Activated CD4-positive, alpha-beta T cell treated with anti-CD3 and anti-CD28 coated beads, Interleukin-10, Interleukin-2, amounts not matched to agents 100 ng/mL and 50 ng/mL, durations not matched to agents 16 hours and 8 hours (primary cell): Measurements from ENCODE around the gene ZNF484.
"Not testable (repeated sequence)": the region's sequence is repeated elsewhere in the genome, so short reads cannot be mapped to it uniquely, and the experiment has no call there.

Experiments
- DNase-seq: peaks from one replicate; pipeline ENCODE4 v3.0.0-alpha.2; 2020

The ZNF484 gene

DNA sequence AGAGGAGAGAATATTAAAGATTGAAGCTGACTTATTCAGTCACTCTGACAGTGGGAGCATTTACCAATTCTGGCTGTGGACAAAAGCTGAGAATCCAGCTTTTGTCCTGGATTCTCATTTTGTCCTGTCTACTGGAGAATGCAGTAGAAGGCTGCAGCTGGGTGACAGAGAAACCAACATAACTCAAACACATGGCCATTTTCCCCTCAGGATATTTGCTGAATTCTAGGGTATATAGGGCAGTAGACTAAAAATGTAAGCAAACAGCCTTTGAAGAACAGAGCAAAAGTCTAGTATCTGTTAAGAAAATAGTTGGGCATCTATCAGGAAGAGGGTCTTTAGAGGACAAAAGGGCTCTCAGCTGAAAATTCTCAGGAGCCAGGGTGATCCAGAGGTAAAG is 20.6 kb downstream of the ZNF484 start:
- no peak for DNase-seq

DNA sequence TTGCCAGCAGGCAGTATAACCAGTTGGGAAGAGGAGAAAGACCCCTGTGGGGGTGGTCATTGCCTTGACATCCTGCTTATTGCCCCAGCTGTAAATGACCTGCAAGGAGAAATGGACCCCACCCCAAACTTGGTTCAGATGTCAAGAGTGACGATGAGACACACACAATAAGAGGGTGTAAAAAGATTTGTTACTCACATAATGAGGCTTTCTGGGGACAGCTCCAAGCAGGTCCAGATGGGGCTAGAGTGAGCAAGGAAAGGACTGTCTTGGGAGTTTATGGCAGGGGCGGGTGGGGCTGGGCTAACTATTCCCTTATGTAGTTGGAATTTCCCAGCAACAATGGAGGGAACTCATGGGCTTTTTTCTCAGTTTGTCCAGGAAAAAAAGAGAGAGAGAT is 24.1 kb downstream of the ZNF484 start:
- no peak for DNase-seq

DNA sequence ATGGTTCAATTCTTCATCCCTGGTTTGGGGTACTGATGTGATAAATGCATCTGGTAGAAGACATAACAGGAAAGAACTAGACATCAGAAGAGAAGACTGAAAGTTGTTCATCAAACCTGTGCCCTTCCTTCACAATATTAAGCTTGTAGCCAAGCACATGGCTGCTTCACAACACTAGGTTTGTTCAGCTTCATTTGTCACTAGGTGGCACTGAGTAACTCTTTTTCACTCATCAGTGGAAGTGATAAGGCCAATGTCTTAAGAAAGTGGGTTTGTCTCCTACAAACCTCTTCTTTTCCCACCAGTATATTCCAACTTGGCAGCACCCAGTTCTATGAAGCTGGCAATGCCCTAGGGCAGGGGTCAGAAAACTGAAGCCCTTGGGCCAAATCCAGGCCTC is 26.9 kb downstream of the ZNF484 start:
- DNase-seq: no peak

DNA sequence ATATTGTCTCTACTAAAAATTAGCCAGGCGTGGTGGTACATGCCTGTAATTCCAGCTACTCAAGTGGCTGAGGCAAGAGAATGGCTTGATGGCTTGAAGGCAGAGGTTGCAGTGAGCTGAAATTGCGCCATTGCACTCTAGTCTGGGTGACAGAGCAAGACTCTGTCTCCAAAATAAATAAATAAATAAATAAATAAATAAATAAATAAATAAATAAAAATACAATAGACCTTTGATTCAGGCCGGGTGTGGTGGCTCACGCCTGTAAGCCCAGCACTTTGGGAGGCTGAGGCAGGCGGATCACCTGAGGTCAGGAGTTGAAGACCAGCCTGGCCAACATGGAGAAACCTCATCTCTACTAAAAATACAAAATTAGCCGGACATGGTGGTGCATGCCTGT is 29.1 kb downstream of the ZNF484 start:
- DNase-seq: not testable (repeated sequence)

DNA sequence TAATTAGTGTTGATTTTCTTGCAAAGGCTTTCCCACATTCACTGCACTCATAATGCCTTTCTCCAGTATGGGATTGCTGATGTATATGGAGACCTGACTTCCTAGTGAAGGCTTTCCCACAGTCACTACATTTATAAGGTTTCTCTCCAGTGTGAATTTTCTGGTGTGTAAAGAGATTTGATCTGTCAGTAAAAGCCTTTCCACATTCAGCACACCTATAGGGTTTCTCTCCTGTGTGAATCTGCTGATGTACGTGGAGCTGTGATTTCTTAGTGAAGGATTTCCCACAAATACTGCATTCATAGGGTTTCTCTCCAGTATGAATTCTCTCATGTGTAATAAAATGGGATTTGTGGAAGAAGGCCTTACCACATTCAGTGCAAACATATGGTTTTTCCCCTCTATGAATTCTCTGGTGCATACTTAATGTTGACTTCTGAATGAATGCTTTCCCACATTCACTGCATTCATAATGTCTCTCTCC is 31.1 kb downstream of the ZNF484 start:
- no peak for DNase-seq

DNA sequence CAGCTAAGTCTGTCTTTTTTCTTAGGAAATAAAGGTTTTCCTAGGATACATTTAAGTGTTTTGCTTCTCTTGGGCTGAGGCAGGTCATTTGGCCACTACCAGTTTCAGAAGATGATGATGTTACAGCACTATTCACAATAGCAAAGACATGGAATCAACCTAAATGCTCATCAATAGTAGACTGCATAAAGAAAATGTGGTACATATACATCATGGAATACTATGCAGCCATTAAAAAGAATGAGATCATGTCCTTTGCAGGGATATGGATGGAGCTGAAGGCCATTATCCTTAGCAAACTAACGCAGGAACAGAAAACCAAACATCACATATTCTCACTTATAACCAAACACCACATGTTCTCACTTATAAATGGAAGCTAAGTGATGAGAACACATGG is 39.4 kb downstream of the ZNF484 start:
- DNase-seq: not testable (repeated sequence)

DNA sequence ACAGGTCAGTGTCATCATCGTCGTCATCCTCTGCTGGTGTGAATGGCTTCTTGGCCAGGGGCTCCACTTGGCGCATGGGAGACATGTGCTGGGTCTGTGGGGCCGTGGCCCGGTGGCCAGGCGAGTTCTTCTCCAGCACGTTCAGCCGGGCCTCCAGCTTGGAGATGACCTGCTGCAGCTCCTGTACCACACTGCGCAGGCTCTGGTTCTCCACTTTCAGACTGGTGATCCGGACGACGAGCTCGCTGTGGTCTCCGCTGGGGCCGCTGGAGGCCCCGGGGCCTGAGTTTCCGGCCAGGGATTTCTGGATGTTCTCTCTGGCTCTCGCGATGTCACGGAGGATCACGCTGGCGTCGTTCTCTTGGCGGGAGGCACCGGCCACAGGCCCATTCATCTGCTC is 40.6 kb downstream of the ZNF484 start:
- DNase-seq: no peak

DNA sequence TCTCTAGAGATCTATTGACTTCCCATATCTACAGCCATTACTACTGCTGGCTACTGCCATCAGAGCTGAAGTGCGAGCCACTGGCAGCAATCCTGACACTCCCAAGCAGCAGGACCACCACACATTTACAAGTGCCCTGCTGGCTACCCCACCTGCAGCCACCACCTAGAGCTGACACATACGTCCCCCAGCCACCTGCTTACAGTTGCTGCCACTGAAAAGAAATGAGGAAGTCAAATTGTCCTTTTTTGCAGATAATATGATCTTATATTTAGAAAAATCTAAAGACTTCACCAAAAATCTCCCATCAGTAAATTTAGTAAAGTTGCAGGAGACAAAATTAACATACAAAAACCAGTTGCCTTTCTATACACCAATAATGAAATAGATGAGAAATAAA is 48.4 kb downstream of the ZNF484 start:
- DNase-seq: no peak

DNA sequence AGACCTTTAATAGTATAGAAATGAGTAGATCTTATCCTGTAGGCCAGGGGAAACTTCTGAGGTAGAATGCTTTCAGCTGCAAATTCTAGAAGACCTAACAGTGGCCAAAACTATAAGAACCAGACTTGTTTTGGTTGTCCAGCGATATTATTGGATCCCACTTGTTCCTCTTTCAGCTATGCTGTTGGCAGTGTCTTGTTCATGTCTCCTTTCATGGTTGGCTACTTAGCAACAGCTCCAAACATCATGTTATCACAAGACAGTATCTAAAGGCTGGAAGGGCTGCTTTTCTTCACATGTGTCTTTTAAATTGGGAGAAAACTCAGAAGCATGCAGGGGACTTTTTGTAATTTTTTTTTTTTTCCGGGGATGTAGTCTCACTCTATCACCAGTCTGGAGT is 52.8 kb downstream of the ZNF484 start:
- DNase-seq: not testable (repeated sequence)

DNA sequence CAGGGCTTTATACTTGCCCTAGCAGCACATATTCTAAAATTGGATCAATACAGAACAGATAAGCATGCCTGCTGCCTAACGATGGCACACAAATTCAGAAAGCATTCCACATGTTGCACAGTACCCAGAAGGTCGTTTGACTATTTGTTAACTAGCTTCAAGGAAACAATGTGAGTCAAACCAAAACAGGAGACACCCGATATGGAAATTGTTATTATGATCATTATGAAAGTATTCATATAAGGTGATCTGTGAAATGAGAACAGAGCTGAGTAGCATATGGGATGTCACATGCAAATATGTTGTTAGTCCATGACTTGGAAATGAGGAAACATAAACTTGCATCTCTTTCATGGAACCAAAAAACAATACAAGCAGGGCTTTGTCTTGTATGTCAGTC is 56.9 kb downstream of the ZNF484 start:
- DNase-seq: peak; percentile 62

DNA sequence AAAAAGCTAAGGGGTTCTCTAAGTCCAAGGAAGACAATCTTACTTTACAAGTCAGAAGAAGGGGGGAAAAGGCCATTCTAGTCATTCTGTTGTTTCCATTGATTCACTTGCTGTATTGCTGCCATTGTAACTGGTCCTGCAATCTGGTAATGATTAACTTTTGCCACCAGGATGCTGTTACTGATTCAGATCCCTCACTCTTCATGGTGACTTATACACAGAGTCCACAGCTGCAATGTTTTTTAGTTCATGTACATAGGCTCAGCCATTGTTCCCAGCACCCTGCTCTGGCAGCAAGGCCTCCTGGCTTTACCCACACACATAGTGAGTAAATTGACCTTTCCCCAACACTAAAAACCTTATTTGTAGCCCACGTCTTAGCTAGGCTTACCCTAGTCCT is 57.9 kb downstream of the ZNF484 start:
- peak; percentile 10 for DNase-seq

DNA sequence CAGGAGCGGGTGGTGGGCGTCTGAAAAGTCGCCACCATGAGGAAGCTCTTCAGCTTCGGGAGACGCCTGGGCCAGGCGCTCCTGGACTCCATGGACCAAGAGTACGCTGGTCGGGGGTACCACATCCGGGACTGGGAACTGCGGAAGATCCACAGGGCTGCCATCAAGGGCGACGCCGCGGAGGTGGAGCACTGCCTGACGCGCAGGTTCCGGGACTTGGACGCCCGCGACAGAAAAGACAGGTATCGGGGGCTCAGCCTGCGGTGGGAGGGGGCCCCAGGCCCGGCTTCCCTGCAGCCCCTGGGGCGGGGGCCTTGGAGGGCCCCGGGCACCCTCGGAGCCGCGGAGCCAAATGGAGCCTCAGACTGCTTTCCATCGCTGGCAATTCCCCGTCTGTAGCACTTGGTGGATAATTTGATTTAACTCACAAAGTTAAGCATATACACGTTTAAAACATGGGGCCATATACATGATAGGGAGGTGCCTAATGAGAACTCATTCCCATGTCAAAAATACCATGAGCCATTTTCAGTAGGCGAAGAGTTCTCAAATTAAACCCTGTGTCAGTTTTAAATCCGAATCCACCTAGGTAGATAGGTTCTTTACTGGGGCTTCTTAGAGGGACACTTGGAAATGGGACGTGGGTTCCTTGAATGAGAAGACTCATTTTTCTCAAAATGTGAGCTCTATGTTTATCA is 68.1 kb downstream of the ZNF484 start:
- DNase-seq: not testable (repeated sequence)

DNA sequence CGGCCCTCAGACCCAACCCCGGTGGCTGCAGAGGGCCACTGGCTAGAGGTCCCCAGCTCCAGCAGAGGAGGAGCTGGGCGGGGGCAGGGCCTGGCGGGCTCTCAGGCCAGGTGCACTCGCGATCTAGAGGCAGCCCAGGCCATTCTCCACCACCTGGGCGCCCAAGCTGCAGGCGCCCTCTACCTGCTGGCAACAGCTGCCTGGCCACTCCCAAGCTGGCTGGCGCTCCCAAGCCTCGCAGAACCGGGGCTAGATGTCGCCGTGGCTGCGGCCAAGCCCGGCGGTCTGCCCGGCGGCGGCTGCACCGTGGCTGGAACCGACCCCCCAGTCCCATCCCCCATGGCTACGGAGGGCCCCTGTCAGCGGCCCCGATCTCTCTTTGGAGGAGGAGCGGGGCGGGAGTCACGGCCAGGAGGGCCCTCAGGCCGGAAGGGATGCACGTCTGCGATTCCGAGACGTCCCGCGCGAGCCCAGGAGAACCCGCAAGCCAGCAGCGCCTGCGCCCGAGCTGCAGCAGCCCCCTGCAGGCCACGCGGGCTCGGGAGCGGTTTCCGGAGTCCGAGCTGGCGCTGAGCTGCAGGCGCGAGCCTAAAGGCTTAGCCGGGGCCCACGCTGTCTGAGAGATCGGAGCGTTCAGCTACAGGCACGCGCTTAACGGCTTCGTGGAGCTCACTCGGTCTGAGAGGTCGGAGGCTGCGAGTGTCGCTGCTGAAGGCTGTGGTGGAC is 68.9 kb downstream of the ZNF484 start:
- DNase-seq: peak; percentile 52

DNA sequence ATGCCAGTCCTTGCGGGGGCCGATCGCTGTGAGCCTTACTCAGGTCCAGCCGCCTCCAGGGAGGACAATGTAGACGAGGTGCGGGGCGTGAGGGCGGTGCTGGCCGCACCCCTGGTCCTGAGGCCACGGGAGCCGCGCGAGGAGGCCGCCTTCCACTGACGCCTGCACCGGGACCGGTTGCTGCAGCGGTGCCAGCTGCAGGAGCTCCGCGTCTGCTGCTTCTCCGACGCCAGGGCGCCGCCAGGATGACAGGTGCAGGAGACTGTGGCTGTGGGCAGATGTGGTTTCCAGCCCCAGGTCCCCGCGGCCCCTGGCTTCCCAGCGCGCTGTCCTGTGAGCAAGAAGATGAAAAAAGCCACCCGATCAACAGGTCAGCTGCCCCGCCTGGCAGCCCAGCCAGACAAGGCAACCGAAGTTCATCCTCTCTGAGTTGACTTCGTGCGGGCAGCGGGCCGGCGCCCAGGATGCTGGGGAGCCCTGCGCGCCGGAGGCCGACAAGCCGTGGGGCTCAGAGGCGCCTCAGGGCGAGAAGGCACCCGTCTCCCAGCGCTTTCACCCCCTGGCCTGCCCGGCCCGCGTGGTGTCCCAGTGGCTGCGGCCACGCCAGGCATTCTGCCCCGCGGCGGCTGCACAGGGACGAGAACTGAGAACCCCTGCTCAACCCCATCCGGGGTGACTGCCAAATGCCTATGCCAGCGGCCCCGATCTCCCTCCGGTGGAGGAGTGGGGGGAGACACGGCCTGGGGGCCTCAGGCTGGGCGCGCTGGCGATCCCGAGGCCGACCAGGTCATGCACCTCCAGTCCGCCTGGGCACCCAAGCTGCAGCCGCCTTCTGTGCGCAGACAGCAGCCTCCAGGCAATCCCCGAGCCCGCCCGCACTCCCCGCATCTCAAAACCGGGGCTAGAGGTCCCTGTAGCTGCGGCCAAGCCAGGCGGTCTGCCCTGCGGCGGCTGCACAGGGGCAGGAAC is 69.8 kb downstream of the ZNF484 start:
- DNase-seq: peak; percentile 21

DNA sequence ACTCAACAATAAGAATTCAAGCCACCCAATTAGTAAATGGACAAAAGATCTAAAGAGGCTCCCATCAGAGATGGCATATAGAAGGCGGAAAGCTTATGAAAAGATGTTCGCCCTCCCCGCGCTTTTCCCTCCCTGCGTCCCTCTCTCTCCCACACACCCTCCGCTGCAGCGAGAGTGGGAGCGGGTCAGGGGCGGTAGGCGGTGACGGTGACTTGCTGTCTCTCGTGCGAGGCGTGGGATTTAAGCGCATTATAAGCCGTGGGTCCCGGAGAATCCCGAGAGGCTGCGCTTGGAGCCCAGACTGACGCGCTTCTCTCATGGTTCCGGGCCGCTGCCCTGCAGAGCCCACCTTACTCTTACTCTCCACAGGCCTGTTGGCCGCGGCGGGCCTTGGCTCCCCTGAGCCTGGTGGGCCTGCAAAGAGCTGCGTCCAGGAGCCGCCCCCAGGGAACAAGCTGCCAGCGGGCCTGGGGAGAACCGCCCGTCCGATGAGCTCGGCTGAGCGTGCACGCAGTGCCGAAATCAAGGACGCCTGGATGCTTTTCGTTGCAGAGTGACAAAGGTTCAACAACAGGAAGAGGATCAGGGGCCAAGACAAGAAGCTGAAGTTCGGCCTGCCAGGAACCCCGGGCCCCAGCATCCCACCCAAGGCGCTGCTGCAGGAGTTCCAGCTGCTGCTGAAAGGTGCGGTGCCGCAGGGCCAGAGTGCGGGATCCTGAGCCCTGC is 70.6 kb downstream of the ZNF484 start:
- no peak for DNase-seq

DNA sequence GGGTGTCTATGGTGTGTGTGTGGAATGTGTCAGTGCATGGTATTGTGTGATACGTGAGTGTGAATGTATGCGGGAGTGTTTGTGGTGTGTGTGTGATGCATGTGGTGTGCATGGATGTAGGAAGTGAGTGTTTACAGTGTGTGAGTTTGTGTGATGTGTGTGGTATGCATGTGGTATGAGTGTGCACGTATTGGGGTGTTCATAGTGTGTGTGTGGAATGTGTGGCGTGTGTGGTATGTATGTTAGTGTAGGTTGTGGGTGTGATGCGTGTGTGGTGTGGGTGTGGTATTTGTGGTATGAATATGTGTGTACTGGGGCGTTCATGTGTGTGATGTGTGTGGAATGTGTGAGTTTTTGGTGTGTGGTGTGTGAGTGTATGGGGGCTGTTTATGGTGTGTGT is 73.1 kb downstream of the ZNF484 start:
- DNase-seq: no peak

DNA sequence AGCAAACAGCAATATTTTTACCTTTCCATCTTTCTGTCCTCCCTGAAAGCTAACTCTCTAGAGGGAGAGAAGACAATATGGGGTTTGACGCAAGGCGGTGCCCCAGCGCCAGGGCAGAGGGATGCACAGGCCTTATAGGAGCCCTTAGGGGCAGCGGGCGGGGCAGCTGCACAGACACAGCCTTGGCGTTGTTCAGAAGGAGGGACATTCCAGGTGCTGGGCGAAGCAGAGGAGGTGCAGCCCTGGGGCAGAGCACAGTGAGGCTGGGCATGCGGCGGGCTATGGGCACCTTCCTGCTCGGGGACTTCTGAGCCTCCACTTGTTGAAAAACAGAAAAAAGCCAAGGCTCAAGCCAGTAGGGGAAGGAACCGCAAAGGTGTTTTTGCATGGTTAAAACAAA is 79.5 kb downstream of the ZNF484 start:
- no peak for DNase-seq

DNA sequence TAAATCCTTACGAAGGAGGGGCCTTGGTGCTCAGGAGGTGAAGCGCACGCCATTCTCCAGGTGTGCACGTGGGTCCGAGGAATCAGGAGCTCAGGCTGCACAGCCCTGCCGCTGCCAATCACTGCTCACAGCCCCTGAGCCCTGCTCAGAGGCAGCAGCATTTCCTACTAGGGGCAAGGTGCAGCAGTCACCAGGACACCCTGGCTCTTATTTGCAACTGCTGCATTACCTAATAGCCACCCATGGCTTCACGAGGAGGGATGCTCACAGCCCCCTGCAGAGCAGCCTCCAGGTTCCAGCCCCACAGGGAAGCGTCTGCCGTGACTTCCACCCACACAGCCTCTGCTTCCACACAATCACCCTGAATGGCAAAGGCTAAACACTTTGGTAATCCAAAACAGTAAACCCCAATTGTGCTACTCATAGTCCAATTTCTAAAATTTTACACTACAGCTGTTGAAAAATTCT is 81.5 kb downstream of the ZNF484 start:
- not testable (repeated sequence) for DNase-seq

DNA sequence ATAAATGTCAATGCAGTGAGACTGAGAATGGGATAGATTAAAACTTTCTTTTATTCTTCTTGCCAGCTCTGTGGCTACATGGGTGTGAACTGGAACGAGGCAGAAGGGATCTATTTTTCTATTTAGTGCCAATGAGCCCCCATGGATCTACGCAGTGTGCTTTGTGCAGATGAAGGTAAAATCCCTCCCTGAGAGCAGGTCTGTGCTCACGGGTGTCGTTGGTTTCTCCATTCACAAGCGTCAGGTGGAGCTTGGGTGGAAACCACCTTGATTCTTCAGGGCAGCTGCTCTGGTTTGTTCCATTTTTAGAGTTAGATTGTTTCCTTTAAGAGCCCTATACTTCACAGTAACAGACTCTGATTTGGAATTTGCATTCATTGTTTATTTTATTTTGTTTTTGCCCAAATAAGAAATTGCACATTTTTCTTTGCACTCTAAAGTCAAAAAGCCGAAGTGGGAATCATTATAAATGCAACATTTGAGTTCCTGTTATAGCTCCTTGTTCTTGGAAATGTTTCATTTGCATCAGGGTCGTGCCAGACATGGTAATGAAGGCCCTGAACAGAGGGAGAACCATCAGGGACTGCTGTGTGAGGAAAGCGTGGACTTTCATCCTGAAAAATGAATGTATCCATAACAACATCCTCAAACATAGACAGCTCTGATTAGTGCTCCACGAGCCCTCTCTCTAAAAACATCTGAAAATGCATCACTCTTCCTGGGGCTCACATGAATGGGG is 82.1 kb downstream of the ZNF484 start:
- no peak for DNase-seq
